NB4 (cell line): ENCODE data around the gene FRMPD4.

ENCODE experiments used
- DNase-seq: peaks from one replicate; pipeline ENCODE4 v3.0.0; 2010; ENCODE audit warnings: low read depth
- H3K4me3 ChIP-seq: one replicate; pipeline ENCODE4 v1.5.1; 2011; ENCODE audit warnings: mild to moderate bottlenecking, low read depth, low read length, moderate library complexity
- CTCF ChIP-seq: IDR thresholded peaks from one replicate; pipeline ENCODE4 v1.5.1; 2012; ENCODE audit warnings: low read depth, low read length
- MAX ChIP-seq: IDR thresholded peaks from 2 replicates; pipeline ENCODE4 v1.6.1; 2011; ENCODE audit warnings: low read depth, low read length
- MYC ChIP-seq: IDR thresholded peaks from 2 replicates; pipeline ENCODE4 v1.6.1; 2011; ENCODE audit warnings: low read depth, low read length
- POLR2A ChIP-seq: IDR thresholded peaks from 2 replicates; pipeline ENCODE4 v1.6.1; 2011; ENCODE audit warnings: mild to moderate bottlenecking; ENCODE audit not compliant: insufficient read length; ENCODE audit errors: extremely low read depth

The FRMPD4 gene

GRCh38 chrX:12240491-12240890 lies 102.2 kb downstream of the FRMPD4 start:
- no peak for TF ChIP-seq MAX
- no peak for TF ChIP-seq MYC
- TF ChIP-seq CTCF = no peak
- TF ChIP-seq POLR2A = no peak
- no peak overlapping the region for H3K4me3 ChIP-seq
- DNase-seq = no peak

GRCh38 chrX:12241026-12241425 lies 102.8 kb downstream of the FRMPD4 start:
- no peak for TF ChIP-seq POLR2A
- no peak for TF ChIP-seq MAX
- DNase-seq = no peak
- no peak overlapping the region for H3K4me3 ChIP-seq

- no peak overlapping the region for H3K4me3 ChIP-seq
- TF ChIP-seq MAX = no peak
- no peak for TF ChIP-seq POLR2A
- TF ChIP-seq MYC = no peak
- TF ChIP-seq CTCF = no peak
- DNase-seq = no peak
These were observed 107.7 kb downstream of the FRMPD4 start for GRCh38 chrX:12245650-12246645.

DNA sequence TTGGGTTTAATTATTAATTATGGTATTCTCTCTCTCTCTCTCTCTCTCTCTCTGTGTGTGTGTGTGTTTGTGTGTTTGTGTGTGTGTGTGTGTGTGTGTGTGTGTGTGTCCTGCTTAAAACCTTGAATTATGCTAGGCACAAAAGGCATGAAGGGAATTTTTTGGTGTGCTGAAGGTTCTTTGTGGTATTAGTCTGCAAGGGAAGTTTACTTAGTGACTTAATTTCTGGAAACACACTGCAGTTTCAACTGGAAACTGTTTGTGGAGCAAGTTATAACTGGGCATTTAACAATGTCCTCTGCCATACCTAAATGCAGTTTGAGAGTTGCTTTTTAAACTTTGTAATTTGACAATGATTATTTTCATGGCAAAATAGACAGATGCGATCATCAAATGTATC lies 111.7 kb downstream of the FRMPD4 start:
- no peak overlapping the region for H3K4me3 ChIP-seq
- TF ChIP-seq MAX = no peak
- no peak for TF ChIP-seq CTCF
- no peak for TF ChIP-seq POLR2A
- no peak for TF ChIP-seq MYC
- DNase-seq = no peak

DNA sequence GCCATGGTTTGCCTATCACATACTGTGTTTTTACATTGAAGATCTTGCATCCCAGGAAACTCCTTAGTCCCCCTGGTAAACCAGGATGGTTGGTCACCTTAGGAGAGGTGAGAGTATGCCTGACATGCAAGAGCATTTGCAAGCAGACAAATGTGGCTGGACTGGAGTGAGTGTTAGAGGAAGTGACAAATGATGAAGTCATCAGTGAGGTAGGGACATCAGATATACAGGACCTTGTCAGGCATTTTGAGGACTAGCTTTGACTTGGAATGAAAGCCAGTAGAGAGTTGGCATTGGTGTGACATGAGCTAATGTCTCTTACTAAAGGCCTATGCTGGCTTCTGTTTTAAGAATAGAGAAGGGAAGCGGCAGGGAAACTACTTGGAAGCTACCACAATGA lies 124.9 kb downstream of the FRMPD4 start:
- no peak for DNase-seq
- no peak overlapping the region for H3K4me3 ChIP-seq
- TF ChIP-seq CTCF (no peak), MAX (no peak), POLR2A (no peak), MYC (no peak)

- H3K4me3 ChIP-seq = no peak overlapping the region
- no peak for TF ChIP-seq CTCF
- TF ChIP-seq MAX = no peak
- no peak for TF ChIP-seq POLR2A
- TF ChIP-seq MYC = no peak
- peak; percentile 6 for DNase-seq
These were observed 131.2 kb downstream of the FRMPD4 start for GRCh38 chrX:12269484-12269883.
